Measurements from ENCODE around the gene PGR. TPM values are rescaled to one million over a fixed set of nuclear protein-coding genes. Genes with fewer than 3 reads are reported as not detected.

PGR gene
- not detected for polyA plus RNA-seq (2012; ENCODE audit: insufficient read depth, insufficient read length)

DNA sequence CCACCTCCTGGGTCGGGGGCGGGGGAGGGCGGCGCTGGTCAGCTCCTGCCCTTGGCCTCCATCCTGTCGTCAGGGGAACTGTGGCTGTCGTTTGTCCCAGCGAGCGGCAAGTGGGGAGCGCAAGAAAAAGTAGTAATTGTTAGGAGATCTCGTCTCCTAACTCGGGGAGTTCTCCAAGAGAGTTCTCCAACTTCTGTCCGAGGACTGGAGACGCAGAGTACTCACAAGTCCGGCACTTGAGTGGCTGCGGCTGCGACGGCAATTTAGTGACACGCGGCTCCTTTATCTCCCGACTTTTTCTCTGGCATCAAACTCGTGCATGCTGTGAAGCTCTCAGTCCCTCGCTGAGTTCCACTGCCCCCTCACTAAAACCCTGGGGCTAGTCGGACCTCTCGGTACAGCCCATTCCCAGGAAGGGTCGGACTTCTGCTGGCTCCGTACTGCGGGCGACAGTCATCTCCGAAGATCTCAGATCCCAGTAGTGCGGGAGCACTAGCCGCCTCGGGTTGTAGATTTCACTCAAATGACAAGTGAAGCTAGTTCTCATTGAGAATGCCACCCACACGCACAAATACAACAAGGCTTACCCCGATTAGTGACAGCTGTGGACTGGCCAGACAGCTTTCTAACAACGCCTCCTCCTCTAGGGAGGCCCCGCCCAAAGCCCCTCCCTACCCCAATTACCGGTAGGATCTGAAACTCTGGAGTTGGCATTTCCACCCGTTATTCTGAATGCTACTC, at the start of gene PGR:
Gene PGR (minus strand): TSS at position 611 of the 741 bp plus-strand sequence. CDS start 743 bp downstream, outside the sequence.
- no peak for DNase-seq (ENCODE audit: low read depth, low spot score)
- no peak within 1 kb of the TSS for H3K4me3 ChIP-seq (ENCODE audit: low read length)

DNA sequence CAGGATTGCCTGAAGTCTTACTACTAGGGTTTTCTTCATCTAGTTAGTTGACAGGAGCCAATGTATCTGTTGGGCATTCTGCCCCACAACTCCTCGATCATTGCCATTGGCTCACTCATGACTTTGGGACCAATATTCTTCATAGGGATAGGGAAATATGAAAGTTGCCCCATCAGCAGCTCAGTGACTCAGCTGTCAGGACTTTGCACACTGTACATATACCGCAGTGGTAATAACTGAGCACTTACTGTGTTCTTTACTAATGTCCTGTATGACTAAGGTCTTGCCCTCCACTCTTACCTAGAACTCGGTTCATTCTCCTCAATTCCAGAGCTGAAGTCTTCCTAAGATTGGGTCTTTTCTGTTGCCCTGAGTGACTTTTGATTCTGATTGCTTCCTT, 46.8 kb upstream of the PGR start:
- no peak for DNase-seq (ENCODE audit: low read depth, low spot score)
- H3K4me3 ChIP-seq (ENCODE audit: low read length): no peak overlapping the region

DNA sequence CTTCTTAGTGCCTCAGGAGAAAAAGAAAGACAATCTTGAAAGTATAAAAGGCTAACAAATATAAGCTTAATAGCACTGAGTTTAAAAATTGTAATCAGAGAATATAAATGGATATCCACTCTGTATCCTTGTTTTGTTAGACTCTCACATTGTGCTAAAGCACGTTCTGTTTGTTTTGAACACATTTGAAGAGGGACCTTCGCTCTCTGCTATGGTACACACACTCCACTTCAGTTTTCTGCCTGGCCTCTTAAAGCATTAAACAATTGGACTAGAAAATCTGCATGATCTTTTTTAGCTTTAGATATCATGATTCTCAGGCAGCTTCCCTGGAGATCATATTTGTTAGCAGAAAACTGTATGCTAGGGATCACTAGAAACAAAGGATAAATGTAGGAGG, 40.3 kb upstream of the PGR start:
- DNase-seq (ENCODE audit: low read depth, low spot score): no peak
- no peak overlapping the region for H3K4me3 ChIP-seq (ENCODE audit: low read length)

DNA sequence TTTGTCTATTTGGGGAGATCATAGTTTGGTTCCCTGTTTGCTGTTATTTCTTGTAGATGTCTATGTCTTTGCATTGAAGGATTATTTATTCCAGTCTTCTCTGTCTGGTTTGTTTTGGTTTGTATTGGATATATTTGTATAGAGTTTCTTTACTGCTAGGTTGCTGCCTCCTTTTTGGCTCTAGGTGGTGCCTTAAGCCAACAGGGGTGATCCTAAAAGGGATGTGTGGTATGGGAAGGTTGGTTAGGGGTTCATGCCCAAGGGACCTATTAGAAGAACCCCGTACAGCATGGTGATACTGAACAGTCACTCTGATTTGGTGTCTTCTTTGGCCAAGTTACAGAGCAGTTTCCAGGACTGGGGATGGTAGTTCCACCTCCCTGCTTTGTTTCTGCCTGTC, 36.4 kb upstream of the PGR start:
- H3K4me3 ChIP-seq (ENCODE audit: low read length): no peak overlapping the region
- DNase-seq (ENCODE audit: low read depth, low spot score): no peak

DNA sequence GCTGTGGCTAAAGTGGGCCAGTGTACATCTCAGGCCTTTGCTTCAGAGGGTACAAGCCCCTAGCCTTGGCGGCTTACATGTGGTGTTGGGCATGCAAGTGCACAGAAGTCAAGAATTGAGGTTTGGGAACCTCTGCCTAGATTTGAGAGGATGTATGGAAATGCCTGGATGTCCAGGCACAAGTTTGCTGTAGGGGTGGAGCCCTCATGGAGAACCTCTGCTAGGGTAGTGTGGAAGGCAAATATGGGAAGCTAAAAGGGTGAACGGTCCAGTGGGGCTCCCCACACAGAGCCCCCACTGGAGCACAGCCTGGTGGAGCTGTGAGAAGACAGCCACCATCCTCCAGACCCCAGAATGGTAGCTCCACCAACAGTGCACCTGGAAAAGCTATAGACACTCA, 28.5 kb upstream of the PGR start:
- no peak for DNase-seq (ENCODE audit: low read depth, low spot score)
- H3K4me3 ChIP-seq (ENCODE audit: low read length): no peak overlapping the region

DNA sequence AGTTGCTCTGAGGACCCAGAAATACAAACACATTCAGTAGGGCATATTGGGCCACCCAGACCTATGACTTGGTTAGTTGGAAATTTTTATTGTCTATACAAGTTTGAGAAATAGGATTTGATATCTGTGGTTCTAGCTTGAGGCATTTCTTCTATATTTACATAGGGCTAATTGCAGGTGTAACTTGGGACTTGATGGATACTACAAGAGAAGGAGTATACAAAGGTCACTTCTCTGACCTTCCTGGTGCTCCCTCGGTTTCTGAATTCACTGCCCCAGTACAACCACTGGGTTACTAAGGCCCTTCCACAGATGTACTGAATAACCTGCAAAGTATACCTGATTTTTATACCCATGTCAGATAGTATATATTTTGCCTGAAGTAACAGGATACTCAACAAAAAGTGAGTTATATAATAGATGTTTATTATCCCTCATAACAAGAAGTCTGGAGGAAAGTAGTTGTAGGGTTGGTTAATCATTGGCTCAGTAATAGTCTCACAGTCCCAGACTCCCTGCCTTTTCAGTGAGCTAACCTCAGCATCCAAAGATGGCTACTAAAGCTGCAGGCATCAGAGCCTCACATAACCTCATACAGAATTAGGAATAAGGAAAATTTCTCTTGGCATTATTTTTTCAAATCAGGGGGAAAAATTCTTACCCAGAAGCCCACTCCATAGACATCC, 8.8 kb upstream of the PGR start:
- no peak for DNase-seq (ENCODE audit: low read depth, low spot score)

DNA sequence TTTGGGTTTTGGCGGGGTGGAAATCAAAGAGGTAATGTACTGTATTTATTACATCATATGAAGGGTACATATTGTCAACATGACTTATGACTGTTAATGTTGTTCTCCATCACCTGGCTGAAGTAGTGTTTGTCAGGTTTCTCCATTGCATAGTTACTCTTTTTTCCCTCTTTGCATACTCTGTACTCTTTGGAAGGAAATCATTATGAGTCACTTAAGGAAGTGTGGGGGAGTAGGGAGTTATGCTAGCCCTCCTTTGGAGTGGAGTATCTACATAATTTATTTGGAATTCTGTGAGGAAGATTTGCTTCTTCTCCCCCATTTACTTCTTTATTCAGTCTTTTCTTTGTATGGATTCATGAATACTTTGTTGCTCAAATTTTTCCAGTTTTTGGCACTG, 3.6 kb upstream of the PGR start:
- no peak for DNase-seq (ENCODE audit: low read depth, low spot score)
- no peak overlapping the region for H3K4me3 ChIP-seq (ENCODE audit: low read length)

More for the DNA sequence above, 8.8 kb upstream of the PGR start:
- H3K4me3 ChIP-seq (ENCODE audit: low read length): no peak overlapping the region

DNA sequence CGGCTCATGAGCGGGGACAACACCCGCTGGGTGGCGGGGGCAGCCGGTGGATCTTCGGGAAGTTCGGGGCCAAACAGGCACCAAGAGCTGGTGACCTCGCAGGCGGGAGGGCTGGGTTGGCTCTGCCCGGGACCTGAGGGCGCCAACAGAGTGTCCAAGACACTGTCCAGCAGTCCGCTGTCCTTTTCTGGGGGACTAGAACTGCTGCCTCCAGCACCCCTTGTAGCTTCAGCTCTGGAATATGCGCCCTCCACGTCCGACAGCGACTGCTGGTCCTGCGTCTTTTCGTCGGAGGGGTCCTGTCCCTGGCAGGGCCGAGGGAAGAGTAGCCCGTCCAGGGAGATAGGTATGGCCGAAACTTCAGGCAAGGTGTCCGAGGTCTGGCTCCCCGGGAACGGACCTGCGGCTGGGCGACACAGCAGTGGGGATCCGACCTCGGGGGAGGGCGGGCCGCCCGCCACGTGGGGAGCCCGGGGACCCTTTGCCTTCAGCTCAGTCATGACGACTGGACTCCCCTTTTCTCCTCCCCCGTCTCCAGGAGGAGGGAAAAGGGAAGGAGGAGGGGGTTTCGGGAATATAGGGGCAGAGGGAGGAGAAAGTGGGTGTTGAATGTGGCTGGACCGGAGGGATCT, 926 bp downstream of the PGR start:
- no peak overlapping the region for H3K4me3 ChIP-seq (ENCODE audit: low read length)
- no peak for DNase-seq (ENCODE audit: low read depth, low spot score)

DNA sequence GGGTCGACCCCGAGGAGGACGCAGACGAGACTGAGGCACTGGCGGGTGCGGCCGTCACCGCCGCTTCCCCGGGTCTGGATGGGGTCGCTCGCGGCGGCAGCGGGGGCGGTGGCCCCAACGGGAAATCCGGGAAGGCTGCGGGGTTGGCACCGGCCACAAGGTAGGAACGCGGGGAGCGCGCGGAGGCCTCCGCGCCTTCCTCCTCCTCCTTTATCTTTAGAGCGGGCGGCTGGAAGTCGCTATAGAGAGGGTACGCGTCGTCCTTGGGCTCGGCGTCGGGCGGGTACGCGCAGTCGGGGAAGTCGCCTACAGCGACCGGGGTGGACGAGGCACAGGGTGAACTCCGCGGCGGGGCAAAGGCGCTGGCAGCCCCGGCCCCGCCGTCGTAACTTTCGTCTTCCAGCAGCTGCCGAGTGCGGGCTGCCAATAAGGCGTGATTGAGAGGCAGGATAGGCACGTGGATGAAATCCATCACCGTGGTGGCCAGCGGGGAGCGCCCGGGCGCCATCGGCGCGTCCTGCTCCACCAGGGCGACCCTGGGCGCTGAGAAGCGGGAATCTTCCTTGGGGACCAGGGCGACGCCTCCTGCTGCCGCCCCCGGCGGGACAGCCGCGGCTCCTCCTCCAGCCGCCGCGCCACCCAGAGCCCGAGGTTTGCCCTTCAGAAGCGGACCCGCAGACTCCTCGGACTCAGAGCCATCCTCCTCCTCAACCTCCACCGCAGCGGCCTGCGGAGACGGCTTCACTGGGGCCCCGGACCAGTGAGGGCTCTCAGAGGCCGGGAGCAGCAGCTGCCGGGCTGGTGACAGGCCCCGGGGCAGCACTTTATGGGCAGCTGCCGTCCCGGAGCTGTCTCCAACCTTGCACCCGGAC, 1.7 kb downstream of the PGR start:
- no peak for DNase-seq (ENCODE audit: low read depth, low spot score)
- H3K4me3 ChIP-seq (ENCODE audit: low read length): no peak overlapping the region

DNA sequence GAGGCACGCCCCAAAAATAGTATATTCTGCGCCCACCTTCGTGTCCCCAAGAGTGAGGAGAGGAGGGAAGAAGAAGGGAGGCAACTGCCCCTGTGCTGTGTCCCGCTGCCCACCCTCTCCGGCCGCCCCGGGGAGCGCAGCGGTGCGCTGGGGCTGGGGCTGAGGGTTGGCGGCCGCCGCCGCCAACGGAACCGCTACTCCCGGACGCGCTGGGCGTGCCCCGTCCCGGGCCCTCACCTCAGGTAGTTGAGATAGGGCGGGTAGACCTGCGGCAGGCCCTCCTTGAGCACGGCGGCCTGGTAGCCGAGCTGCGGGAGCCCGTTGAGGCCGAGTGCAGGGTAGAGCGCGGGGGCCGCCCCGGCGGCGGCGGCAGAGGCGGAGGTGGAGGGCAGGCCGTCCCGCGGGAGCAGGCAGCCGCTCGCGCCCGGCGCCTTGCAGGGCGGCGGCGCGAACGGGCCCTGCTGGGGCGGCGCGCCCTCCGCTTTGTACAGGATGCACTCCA, 2.4 kb downstream of the PGR start:
- DNase-seq (ENCODE audit: low read depth, low spot score): no peak
- H3K4me3 ChIP-seq (ENCODE audit: low read length): no peak overlapping the region

DNA sequence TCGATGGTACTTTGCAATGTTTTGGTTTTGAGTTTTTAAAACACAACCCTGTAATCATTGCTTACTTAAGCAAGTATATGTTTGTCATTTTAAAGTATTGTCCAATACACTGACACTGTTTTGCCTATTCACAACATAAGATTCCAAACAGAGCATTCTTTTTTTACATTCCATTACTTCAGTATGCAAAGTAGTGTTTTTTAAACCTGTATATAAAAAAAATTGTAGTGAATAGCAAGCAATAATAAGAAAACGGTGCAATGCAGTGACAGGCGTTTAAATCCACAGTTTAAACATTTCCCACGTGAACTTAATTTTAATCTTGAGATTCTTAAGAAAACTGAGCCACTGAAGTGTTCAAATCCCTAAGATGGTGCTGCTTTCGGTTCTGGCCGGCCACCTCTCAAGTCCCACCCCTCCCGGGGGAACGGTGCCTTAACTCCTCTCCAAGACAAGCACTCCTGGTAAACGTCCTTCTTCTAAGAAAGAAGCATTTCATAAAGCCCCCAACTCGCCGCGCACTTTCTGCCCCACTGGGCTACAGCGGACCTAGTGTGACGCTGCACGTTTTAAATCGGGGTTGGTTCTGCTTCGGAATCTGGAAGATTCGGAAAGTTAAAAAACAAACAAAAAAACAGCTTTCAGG, 2.9 kb downstream of the PGR start:
- H3K4me3 ChIP-seq (ENCODE audit: low read length): no peak overlapping the region
- no peak for DNase-seq (ENCODE audit: low read depth, low spot score)

DNA sequence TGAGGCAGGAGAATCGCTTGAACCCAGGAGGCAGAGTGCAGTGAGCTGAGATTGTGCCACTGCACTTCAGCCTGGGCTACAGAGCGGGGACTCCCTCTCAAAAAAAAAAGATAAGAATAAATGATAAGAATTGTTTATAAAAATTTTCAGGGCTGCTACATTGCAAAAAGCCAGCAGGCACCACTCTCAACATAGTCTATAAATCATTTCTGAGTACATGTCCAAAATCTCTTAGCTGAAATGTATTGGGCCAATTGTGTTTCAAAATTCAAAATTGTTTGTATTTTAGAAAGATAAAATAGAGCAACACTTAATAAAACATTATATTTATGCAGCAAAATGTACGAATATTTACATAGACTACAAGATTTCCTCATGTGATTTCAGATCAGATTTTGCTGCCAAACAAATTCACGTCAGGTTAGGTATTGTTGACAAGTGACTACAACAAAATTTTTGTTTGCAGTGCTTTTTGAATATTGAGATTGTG, 13.9 kb downstream of the PGR start:
- no peak for DNase-seq (ENCODE audit: low read depth, low spot score)

DNA sequence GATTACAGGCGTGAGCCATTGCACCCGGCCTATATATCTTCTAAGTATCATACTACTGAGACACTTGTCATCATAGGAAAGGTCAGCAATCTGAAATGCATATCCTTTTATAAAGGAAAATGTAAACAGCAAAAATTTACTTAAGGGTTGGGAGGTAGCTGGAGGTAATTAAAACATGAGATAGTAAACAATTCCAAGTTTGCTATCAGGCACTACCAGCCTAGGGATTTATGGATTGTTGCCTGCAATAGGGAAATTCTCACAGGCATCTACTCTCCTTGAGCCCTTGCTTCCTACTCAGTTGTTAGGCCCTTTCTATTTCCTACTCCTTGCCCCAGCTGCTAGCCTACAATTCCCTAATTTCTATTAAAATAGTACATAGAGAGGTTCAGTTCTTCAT, 16.1 kb downstream of the PGR start:
- DNase-seq (ENCODE audit: low read depth, low spot score): no peak
- no peak overlapping the region for H3K4me3 ChIP-seq (ENCODE audit: low read length)

More for the DNA sequence above, 13.9 kb downstream of the PGR start:
- H3K4me3 ChIP-seq (ENCODE audit: low read length): no peak overlapping the region

DNA sequence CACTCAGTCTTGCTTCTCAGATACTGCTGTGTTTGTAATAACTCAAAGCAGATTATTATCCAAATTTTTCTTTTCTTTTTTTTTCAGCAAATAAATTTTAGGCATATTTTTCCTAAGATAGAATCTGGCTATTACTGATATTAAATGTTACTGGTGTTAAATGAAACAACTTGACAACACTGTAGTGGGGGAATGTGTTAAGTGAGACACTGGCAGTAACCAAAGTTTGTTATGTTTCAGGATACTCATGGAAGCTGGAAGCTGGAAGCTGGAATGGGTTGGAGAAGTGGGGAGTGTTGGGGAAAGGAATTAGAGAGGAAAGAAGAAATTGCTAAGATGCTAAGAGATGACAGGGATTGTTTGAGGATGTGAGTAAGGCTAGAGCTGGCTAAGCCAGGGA, 24.9 kb downstream of the PGR start:
- DNase-seq (ENCODE audit: low read depth, low spot score): no peak
- no peak overlapping the region for H3K4me3 ChIP-seq (ENCODE audit: low read length)

DNA sequence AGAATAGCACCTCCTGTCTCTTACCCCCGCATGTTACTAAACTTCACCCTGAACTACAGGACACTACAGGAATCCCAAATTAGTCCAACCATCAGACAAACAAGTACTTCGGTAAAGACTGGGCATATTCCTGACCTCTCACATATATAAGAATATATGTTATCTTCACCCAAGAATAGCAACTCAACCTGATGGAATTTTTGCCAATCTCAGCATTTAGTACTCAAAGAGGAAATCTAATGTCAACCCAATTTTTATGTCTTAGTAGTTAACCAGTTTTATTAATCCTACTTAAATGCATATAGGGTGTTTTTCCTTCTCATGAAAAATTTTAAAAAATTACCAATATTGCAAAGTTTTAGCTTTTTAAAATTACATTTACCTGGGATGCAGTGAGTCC, 26.2 kb downstream of the PGR start:
- H3K4me3 ChIP-seq (ENCODE audit: low read length): no peak overlapping the region
- no peak for DNase-seq (ENCODE audit: low read depth, low spot score)

DNA sequence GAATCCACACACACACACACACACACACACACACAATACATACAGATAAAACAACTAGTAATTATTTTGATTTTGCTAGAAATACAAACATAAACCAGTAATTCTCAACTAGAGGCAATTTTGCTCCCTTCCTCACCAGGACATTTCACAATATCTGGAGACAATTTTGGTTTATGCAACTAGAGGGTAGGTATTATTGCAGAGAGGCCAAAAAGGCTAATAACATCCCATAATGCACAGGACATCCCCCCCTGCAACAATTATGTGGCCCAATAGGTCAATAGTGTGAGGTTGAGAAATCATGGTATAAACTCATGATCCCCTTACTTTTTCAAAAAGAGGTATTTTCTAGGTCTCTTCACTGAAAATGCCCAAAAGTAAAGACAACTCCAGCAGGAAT, 29.0 kb downstream of the PGR start:
- H3K4me3 ChIP-seq (ENCODE audit: low read length): no peak overlapping the region
- DNase-seq (ENCODE audit: low read depth, low spot score): no peak

DNA sequence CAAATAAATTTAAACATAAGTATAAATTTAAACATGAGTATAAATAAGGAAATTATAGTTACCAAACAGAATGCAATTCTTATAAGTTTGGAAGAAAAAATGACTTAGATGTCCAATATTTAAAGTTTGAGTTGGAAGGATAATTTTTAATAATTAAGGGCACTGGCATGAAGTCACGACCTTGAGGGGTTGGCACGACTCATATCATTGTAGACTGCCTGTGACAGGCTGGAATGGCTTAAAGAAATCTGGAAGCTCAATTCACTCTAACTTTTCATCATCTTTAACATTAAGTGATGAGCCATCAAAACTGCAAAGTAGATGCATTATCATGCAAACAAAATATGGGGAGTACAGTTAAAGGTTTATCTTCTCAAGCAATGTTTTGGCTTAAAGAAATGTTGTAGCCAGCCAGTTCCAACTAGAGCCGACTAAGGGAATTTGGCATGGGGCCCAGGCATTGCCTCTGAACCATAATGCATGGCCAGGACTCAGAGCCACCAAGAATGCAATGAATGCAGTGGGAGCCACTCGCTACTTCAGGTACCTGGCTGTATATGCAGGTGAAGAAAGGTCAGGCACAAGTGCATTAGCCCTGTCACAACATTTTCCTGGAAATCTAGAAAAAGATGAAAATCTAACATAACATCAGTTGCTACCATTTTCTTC, 33.4 kb downstream of the PGR start:
- no peak for DNase-seq (ENCODE audit: low read depth, low spot score)
- H3K4me3 ChIP-seq (ENCODE audit: low read length): no peak overlapping the region

DNA sequence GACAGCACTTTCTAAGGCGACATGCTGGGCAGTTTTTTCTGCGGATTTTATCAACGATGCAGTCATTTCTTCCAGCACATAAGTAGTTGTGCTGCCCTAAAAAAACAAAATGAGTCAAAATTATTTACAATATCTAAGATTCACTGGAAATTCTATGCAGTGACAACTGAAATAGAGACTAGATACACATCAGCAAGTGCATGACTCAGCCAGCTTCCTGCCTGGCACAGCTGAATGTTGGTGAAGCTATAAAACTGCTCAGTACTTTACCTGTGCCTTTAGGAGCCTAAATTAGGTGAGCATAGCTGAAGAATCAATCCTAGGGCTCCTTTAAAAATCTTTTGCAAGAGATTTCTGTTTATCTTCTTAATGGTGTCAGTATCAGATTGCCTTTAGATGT, 37.8 kb downstream of the PGR start:
- no peak overlapping the region for H3K4me3 ChIP-seq (ENCODE audit: low read length)
- no peak for DNase-seq (ENCODE audit: low read depth, low spot score)
